H9 (cell line): ENCODE measurements around the gene PTBP3. TPM values are rescaled to one million over a fixed set of nuclear protein-coding genes. Genes with fewer than 3 reads are reported as not detected.
A peak's percentile ranks its signal among the peaks of the same experiment; 100 is the strongest.

Experiments
- DNase-seq: peaks from one replicate; pipeline ENCODE4 v3.0.0-alpha.2; 2017
- H2AFZ ChIP-seq: one replicate; pipeline ENCODE4 v1.6.1; 2013; ENCODE audit warnings: mild to moderate bottlenecking, low read length, control low read depth, moderate library complexity
- H2AK5ac ChIP-seq: 2 replicates; pipeline ENCODE4 v1.6.1; 2013; ENCODE audit warnings: low read length, control low read depth, mixed read lengths; ENCODE audit not compliant: insufficient read length
- H2BK120ac ChIP-seq: one replicate; pipeline ENCODE4 v1.6.1; 2013; ENCODE audit warnings: low read depth, mild to moderate bottlenecking, low read length, control low read depth, inconsistent platforms; ENCODE audit not compliant: poor library complexity, severe bottlenecking
- H2BK12ac ChIP-seq: 2 replicates; pipeline ENCODE4 v1.6.1; 2013; ENCODE audit warnings: low read length, control low read depth, mixed read lengths, low read depth; ENCODE audit not compliant: insufficient read length
- H2BK15ac ChIP-seq: 2 replicates; pipeline ENCODE4 v1.6.1; 2013; ENCODE audit warnings: low read depth, low read length, control low read depth
- H2BK20ac ChIP-seq: one replicate; pipeline ENCODE4 v1.6.1; 2013; ENCODE audit warnings: low read depth, mild to moderate bottlenecking, low read length, control low read depth, inconsistent platforms; ENCODE audit not compliant: poor library complexity, severe bottlenecking
- H2BK5ac ChIP-seq: 2 replicates; pipeline ENCODE4 v1.6.1; 2013; ENCODE audit warnings: low read length, control low read depth, mixed read lengths; ENCODE audit not compliant: insufficient read length
- H3K14ac ChIP-seq: 2 replicates; pipeline ENCODE4 v1.6.1; 2013; ENCODE audit warnings: low read length, control low read depth; ENCODE audit not compliant: insufficient read depth
- H3K18ac ChIP-seq: 2 replicates; pipeline ENCODE4 v1.6.1; 2013; ENCODE audit warnings: low read depth, mild to moderate bottlenecking, mixed read lengths, low read length, control low read depth; ENCODE audit not compliant: insufficient read length
- H3K23ac ChIP-seq: 2 replicates; pipeline ENCODE4 v1.6.1; 2013; ENCODE audit warnings: low read length, control low read depth, mixed read lengths, low read depth; ENCODE audit not compliant: insufficient read length
- H3K23me2 ChIP-seq: 2 replicates; pipeline ENCODE4 v1.6.1; 2013; ENCODE audit warnings: low read depth, mild to moderate bottlenecking, mixed read lengths, low read length, control low read depth; ENCODE audit not compliant: insufficient read length, poor library complexity, severe bottlenecking
- H3K27ac ChIP-seq: 2 replicates; pipeline ENCODE4 v1.5.1; 2013; ENCODE audit warnings: low read length, control low read depth, mixed read lengths, low read depth; ENCODE audit not compliant: insufficient read length
- H3K27me3 ChIP-seq: 2 replicates; pipeline ENCODE4 v1.6.1; 2013; ENCODE audit warnings: low read length, control low read depth, inconsistent platforms; ENCODE audit not compliant: insufficient read depth
- H3K4ac ChIP-seq: 2 replicates; pipeline ENCODE4 v1.6.1; 2013; ENCODE audit warnings: low read depth, mild to moderate bottlenecking, control low read depth, inconsistent platforms, low read length, moderate library complexity
- H3K4me1 ChIP-seq: 2 replicates; pipeline ENCODE4 v1.6.1; 2013; ENCODE audit warnings: low read length, control low read depth, inconsistent platforms; ENCODE audit not compliant: insufficient read depth
- H3K4me2 ChIP-seq: 2 replicates; pipeline ENCODE4 v1.6.1; 2013; ENCODE audit warnings: low read length, control low read depth, mixed read lengths; ENCODE audit not compliant: insufficient read length, insufficient read depth
- H3K56ac ChIP-seq: 2 replicates; pipeline ENCODE4 v1.6.1; 2013; ENCODE audit warnings: low read depth, mild to moderate bottlenecking, mixed read lengths, low read length, control low read depth; ENCODE audit not compliant: insufficient read length
- H3K79me1 ChIP-seq: 2 replicates; pipeline ENCODE4 v1.6.1; 2013; ENCODE audit warnings: low read depth, mild to moderate bottlenecking, moderate library complexity, low read length, control low read depth, inconsistent platforms; ENCODE audit not compliant: insufficient read depth, poor library complexity, severe bottlenecking
- H3K79me2 ChIP-seq: 2 replicates; pipeline ENCODE4 v1.6.1; 2013; ENCODE audit warnings: low read length, control low read depth, inconsistent platforms; ENCODE audit not compliant: insufficient read depth
- H3K9ac ChIP-seq: 2 replicates; pipeline ENCODE4 v1.6.1; 2013; ENCODE audit warnings: low read length, control low read depth, mixed read lengths; ENCODE audit not compliant: insufficient read length; ENCODE audit errors: extremely low read depth
- H3K9me3 ChIP-seq: one replicate; pipeline ENCODE4 v1.6.1; 2013; ENCODE audit warnings: low read depth, low read length, inconsistent platforms; ENCODE audit not compliant: control insufficient read depth
- H3T11ph ChIP-seq: one replicate; pipeline ENCODE4 v1.6.1; 2013; ENCODE audit warnings: mild to moderate bottlenecking, low read length, control low read depth, inconsistent platforms
- H4K20me1 ChIP-seq: one replicate; pipeline ENCODE4 v1.6.1; 2013; ENCODE audit not compliant: control insufficient read depth, insufficient read length, insufficient read depth
- H4K5ac ChIP-seq: 2 replicates; pipeline ENCODE4 v1.6.1; 2013; ENCODE audit warnings: low read depth, mild to moderate bottlenecking, mixed read lengths, low read length, control low read depth; ENCODE audit not compliant: insufficient read length
- H4K8ac ChIP-seq: replicated peaks from 2 replicates; pipeline ENCODE4 v1.6.1; 2013; ENCODE audit warnings: low read length, control low read depth, mixed read lengths, low read depth; ENCODE audit not compliant: insufficient read length
- H4K91ac ChIP-seq: 2 replicates; pipeline ENCODE4 v1.6.1; 2013; ENCODE audit warnings: low read depth, mild to moderate bottlenecking, moderate library complexity, mixed read lengths, low read length, control low read depth; ENCODE audit not compliant: insufficient read length
- H3K27ac Mint-ChIP-seq, 3 experiments: 2 replicates in 2 of 3; 3 replicates in 1 of 3; pipeline ENCODE4 v1.8.0; 2020 to 2021; ENCODE audit warnings: mixed read lengths in 3 of 3, mild to moderate bottlenecking in 1 of 3, moderate library complexity in 1 of 3
- H3K27me3 Mint-ChIP-seq: 2 replicates; pipeline ENCODE4 v1.8.0; 2021; ENCODE audit warnings: low read depth, mild to moderate bottlenecking, moderate library complexity, mixed read lengths
- H3K36me3 Mint-ChIP-seq, 3 experiments: 2 replicates in 2 of 3; 3 replicates in 1 of 3; pipeline ENCODE4 v1.8.0; 2020 to 2021; ENCODE audit warnings: low read depth in 3 of 3, mixed read lengths in 3 of 3; ENCODE audit not compliant: insufficient read depth in 1 of 3
- H3K4me1 Mint-ChIP-seq, 2 experiments: 2 replicates each; pipeline ENCODE4 v1.8.0; 2020; ENCODE audit warnings: mixed read lengths in 2 of 2
- H3K4me3 Mint-ChIP-seq, 2 experiments: 2 replicates in 1 of 2; 3 replicates in 1 of 2; pipeline ENCODE4 v1.8.0; 2020 to 2021; ENCODE audit warnings: mild to moderate bottlenecking in 2 of 2, mixed read lengths in 2 of 2, moderate library complexity in 1 of 2
- H3K9me3 Mint-ChIP-seq, 2 experiments: 2 replicates in 1 of 2; 3 replicates in 1 of 2; pipeline ENCODE4 v1.8.0; 2020; ENCODE audit warnings: mild to moderate bottlenecking in 2 of 2, mixed read lengths in 2 of 2, moderate library complexity in 1 of 2
- CTCF ChIP-seq: fragments of 200-600 bp; sonication (generic); conservative IDR thresholded peaks from 3 replicates; pipeline ENCODE4 v1.8.0; 2021; ENCODE audit warnings: antibody characterized with exemption, mild to moderate bottlenecking
- WGBS: extraction: QIAGEN DNeasy Blood & Tissue Kit; methylation state at CpG from one replicate; pipeline ENCODE4 v1.1.7; 2013; ENCODE audit warnings: missing lambda C conversion rate, low lambda C conversion rate, mixed read lengths; ENCODE audit not compliant: insufficient read length; ENCODE audit errors: extremely low coverage; 5-methylcytosine and 5-hydroxymethylcytosine counted together
- total RNA-seq: library from RNA; stranded (reverse); gene quantifications from 2 replicates; pipeline ENCODE4 v1.2.1, GENCODE V29; 2021

PTBP3 gene
- total RNA-seq, 1 experiment from 2014 or later: 89.5 TPM

DNA sequence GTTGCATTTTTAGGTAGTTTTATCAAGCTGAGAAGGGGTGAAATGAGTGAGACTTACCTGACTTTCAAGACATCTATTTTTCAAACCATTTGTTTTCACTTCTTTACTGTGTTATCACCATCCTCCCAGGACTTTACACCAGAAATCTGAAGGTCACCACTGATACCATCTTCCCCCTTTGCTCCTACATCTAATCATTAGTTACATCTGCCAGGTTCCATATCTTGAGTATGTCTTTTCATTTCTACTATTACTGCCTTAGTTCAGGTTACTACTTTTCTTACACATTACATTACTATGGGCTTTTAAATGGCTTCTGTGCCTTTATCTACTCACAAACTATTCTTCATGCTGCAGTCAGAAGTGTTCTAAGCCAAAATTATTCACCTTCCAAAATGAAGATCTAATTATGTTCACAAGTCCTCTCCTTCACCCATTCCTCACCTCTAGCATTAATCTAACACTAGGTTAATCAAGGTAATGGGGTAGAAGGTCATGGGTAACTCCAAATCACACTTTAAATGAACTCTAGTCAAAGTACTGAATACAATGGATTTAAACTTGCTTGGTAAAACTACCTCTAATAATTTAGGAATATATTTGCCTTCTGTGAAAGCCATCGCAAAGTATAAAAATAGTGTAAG, 44.4 kb upstream of the PTBP3 start:
- Histone ChIP-seq H3K27me3 (no peaks in the 10 kb centered on the region), H3K18ac (no peak overlapping the region), H2BK20ac (no peak overlapping the region), H3K14ac (no peak overlapping the region), H2BK15ac (no peak overlapping the region), H3T11ph (no peak overlapping the region), H3K27ac (no peak overlapping the region), H2AFZ (no peak overlapping the region), H3K79me1 (no peaks in the 10 kb centered on the region), H3K23ac (no peak overlapping the region), H3K56ac (no peak overlapping the region), H2BK5ac (no peak overlapping the region), H2AK5ac (no peak overlapping the region), H3K9ac (no peak overlapping the region), H4K91ac (no peak overlapping the region), H3K4me2 (no peak overlapping the region), H4K8ac (no peak overlapping the region), H3K4ac (no peak overlapping the region), H3K23me2 (peaks cover 10% of the 10 kb centered on the region), H4K5ac (no peak overlapping the region), H3K9me3 (no peaks in the 10 kb centered on the region), H2BK12ac (no peak overlapping the region), H3K4me1 (no peaks in the 10 kb centered on the region; the same call in 1 of the 2 replicates), H2BK120ac (no peak overlapping the region), H3K79me2 (0 out of 2 replicates have a peak, but pooled peaks cover 1% of the 10 kb centered on the region), H4K20me1 (no peaks in the 10 kb centered on the region)
- Mint-ChIP-seq H3K4me3 (peak overlapping the region in 1 of 2 experiments; percentile 2; a peak in 2 of 5 replicates), H3K4me1 (peaks cover 25 to 29% of the 10 kb centered on the region in 2 experiments), H3K27me3 (no peaks in the 10 kb centered on the region), H3K27ac (no peak overlapping the region), H3K9me3 (no peaks in the 10 kb centered on the region; a peak in 2 of 5 replicates), H3K36me3 (peaks cover 0 to 6% (median 4%) of the 10 kb centered on the region in 3 experiments; a peak in 5 of 7 replicates)
- no peak for TF ChIP-seq CTCF
- no peak for DNase-seq
- no CpG with 5 or more reads among the region's 1 CpG for WGBS
